Measurements from ENCODE around the gene ALAD. TPM values are rescaled to one million over a fixed set of nuclear protein-coding genes. Genes with fewer than 3 reads are reported as not detected.

The ALAD gene
- total and polyA plus RNA-seq, 2 of the 8 experiments (the other 6 are each of a cell fraction or from before 2014, with no cell fraction given): 8.2 to 15.3 TPM

DNA sequence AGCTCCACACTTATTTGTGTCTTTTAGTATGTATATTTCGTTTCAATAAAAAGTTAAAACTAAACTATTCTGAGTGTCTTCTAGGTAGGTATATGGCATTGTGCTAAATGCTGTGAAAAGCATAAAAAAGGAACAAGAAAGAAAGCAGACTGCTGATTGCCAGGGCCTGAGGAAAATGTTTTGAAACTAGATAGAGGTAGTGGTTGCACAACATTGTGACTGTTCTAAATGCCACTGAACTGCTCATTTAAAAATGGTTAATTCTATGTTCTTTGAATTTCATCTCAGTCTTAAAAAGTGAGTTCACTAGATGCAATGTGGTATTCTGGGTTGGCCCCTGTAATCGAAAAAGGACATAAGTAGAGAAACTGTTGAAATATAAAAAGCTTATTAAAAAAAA is 2.6 kb upstream of the ALAD start:
- H3K23ac ChIP-seq (ENCODE audit: insufficient read length): no peak overlapping the region

More for the DNA sequence above, 2.6 kb upstream of the ALAD start:
- Histone ChIP-seq H2BK120ac (replicated peaks; ENCODE audit: low read depth, low read length) (no peak overlapping the region), H3K79me2 (ENCODE audit: control insufficient read depth in 1 of 2, insufficient read depth in 2 of 2, low read length in 2 of 2) (peaks cover 0 to 9% of the 10 kb centered on the region in 2 experiments; a peak in 3 of 4 replicates), H4K20me1 (replicated peaks in 1 of 2; ENCODE audit: control insufficient read depth in 1 of 2, insufficient read depth in 2 of 2, low read length in 2 of 2) (no peaks in the 10 kb centered on the region), H3K23me2 (ENCODE audit: low read depth, low read length) (no peaks in the 10 kb centered on the region), H3K14ac (ENCODE audit: insufficient read length) (no peak overlapping the region), H3K4me1 (replicated peaks in 1 of 4; ENCODE audit: control insufficient read depth in 3 of 4, insufficient read depth in 4 of 4, low read length in 3 of 4) (peaks cover 0 to 2% (median under 1%) of the 10 kb centered on the region in 4 experiments; a peak in 3 of 7 replicates), H3K27me3 (replicated peaks in 1 of 4; ENCODE audit: control insufficient read depth in 3 of 4, extremely low read depth in 1 of 4, insufficient read depth in 3 of 4, low read length in 3 of 4) (no peaks in the 10 kb centered on the region), H3K9ac (replicated peaks in 1 of 4; ENCODE audit: extremely low read depth in 1 of 4, low read depth in 3 of 4, low read length in 3 of 4) (no peak overlapping the region), H2BK12ac (ENCODE audit: low read depth, low read length) (no peak overlapping the region), H3K56ac (replicated peaks; ENCODE audit: insufficient read length, low read depth, low read length) (no peak overlapping the region), H3K4me2 (ENCODE audit: insufficient read depth in 1 of 2, low read depth in 2 of 2, low read length in 2 of 2) (no peak overlapping the region), H3K4ac (replicated peaks; ENCODE audit: insufficient read length, low read depth, low read length) (no peak overlapping the region), H4K8ac (ENCODE audit: extremely low read depth, insufficient read depth, low read length) (no peak overlapping the region), H3K4me3 (ENCODE audit: extremely low read depth in 1 of 4, insufficient read depth in 2 of 4, low read depth in 3 of 4, low read length in 4 of 4) (no peak overlapping the region), H3K27ac (ENCODE audit: low read depth, low read length) (no peak overlapping the region), H2BK5ac (ENCODE audit: low read depth, low read length) (no peak overlapping the region), H3K9me3 (ENCODE audit: insufficient read depth in 2 of 2, low read depth in 1 of 2, low read length in 1 of 2) (no peaks in the 10 kb centered on the region), H2BK15ac (ENCODE audit: low read length) (no peak overlapping the region), H3K79me1 (ENCODE audit: low read depth, low read length) (no peaks in the 10 kb centered on the region; the same call in 1 of the 2 replicates), H2AK5ac (ENCODE audit: low read depth, low read length) (no peak overlapping the region), H2BK20ac (ENCODE audit: low read length) (no peak overlapping the region), H4K5ac (ENCODE audit: insufficient read length, low read depth, low read length) (no peak overlapping the region), H4K91ac (replicated peaks; ENCODE audit: insufficient read length, low read length) (no peak overlapping the region), H3K18ac (ENCODE audit: extremely low read depth, low read length) (no peak overlapping the region), H2AFZ (ENCODE audit: low read length) (no peak overlapping the region), H3K36me3 (ENCODE audit: control insufficient read depth in 2 of 4, insufficient read depth in 4 of 4, low read length in 3 of 4) (peaks cover 12 to 14% (median 13%) of the 10 kb centered on the region in 4 experiments)
- 79% methylated on average over 2 of the region's 2 CpGs; no CpG with 5 or more reads in 1 of the 2 experiments for WGBS, 2 experiments (ENCODE audit: extremely low coverage in 1 of 2, insufficient coverage in 1 of 2, insufficient read length in 1 of 2, insufficient replicate concordance in 2 of 2, low coverage in 1 of 2, low lambda C conversion rate in 2 of 2, missing lambda C conversion rate in 1 of 2)
- ChIA-PET POLR2A (ENCODE audit: partially characterized antibody) (interaction anchor here (0.5 to 6.3 kb wide), 4 partner anchors 7 to 191 kb away, joined by 3 to 43 read pairs (median 3); partner anchors contain the start of genes C9orf43 and POLE3), CTCF (ENCODE audit: partially characterized antibody) (interaction anchor here (0.9 to 9.0 kb wide), 9 partner anchors 10 to 253 kb away, joined by 3 to 61 read pairs (median 4); no protein-coding TSS in a partner anchor)
- TF ChIP-seq RNF2 (IDR thresholded peaks at IDR 0.05; ENCODE audit: borderline replicate concordance, low read depth, low read length, missing control alignments, poor library complexity, severe bottlenecking): no peak
- TF ChIP-seq TCF12 (IDR thresholded peaks at IDR 0.05; ENCODE audit: low read depth, low read length): no peak
- TF ChIP-seq CBX5 (IDR thresholded peaks at IDR 0.05; ENCODE audit: low read depth, low read length): no peak
- no peak for TF ChIP-seq SUZ12 (IDR thresholded peaks at IDR 0.05; ENCODE audit: low read length)
- no peak for TF ChIP-seq CEBPB (IDR thresholded peaks at IDR 0.05; ENCODE audit: low read depth, low read length)
- FAIRE-seq: no peak
- DNase-seq (ENCODE audit: low read depth in 1 of 2, low spot score in 2 of 2): no peak

Data from H1 (cell line).